Measurements from ENCODE around the gene SAMD14. TPM values are rescaled to one million over a fixed set of nuclear protein-coding genes. Genes with fewer than 3 reads are reported as not detected.

Gene SAMD14
- total RNA-seq, 4 donors from 2014 or later = 0.53 to 2.5 (median 1.0) TPM

DNA sequence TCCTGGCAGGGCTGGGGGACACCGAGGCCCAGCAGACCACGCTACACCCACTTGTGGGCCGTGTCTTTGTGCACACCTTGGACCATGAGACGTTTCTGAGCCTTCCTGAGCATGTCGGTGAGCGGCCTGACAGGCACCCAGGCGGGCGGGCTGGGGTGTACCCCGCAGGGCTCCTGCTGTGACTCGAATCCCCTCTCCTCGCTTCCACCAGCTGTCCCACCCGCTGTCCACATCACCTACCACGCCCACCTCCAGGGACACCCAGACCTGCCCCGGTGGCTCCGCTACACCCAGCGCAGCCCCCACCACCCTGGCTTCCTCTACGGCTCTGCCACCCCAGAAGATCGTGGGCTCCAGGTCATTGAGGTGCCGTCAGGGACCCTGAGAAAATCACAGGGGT is 37.4 kb upstream of the SAMD14 start:
- TF ChIP-seq POLR2A (IDR thresholded peaks at IDR 0.05) = no peak
- TF ChIP-seq, protein P1, sequence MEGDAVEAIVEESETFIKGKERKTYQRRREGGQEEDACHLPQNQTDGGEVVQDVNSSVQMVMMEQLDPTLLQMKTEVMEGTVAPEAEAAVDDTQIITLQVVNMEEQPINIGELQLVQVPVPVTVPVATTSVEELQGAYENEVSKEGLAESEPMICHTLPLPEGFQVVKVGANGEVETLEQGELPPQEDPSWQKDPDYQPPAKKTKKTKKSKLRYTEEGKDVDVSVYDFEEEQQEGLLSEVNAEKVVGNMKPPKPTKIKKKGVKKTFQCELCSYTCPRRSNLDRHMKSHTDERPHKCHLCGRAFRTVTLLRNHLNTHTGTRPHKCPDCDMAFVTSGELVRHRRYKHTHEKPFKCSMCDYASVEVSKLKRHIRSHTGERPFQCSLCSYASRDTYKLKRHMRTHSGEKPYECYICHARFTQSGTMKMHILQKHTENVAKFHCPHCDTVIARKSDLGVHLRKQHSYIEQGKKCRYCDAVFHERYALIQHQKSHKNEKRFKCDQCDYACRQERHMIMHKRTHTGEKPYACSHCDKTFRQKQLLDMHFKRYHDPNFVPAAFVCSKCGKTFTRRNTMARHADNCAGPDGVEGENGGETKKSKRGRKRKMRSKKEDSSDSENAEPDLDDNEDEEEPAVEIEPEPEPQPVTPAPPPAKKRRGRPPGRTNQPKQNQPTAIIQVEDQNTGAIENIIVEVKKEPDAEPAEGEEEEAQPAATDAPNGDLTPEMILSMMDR (IDR thresholded peaks at IDR 0.05) = no peak

GRCh38 chr17:50166518-50167181 is 36.7 kb upstream of the SAMD14 start:
- Histone ChIP-seq H3K4me1 (peaks cover 0 to 12% (median 2%) of the 10 kb centered on the region in 4 donors), H3K9me3 (no peaks in the 10 kb centered on the region), H3K36me3 (no peaks in the 10 kb centered on the region), H3K27ac (peak overlapping the region in 2 of 4 donors; percentile 30 to 77), H3K27me3 (no peaks in the 10 kb centered on the region), H3K4me3 (peak overlapping the region in 1 of 4 donors; percentile 29)
- no peak for TF ChIP-seq POLR2A (IDR thresholded peaks at IDR 0.05)
- TF ChIP-seq, protein P1 (IDR thresholded peaks at IDR 0.05) = no peak
- DNase-seq = no peak

More for the DNA sequence above, 37.4 kb upstream of the SAMD14 start:
- Histone ChIP-seq H3K4me3 (no peak overlapping the region), H3K4me1 (peaks cover 0 to 9% (median 0%) of the 10 kb centered on the region in 4 donors), H3K27ac (no peak overlapping the region), H3K27me3 (no peaks in the 10 kb centered on the region), H3K36me3 (no peaks in the 10 kb centered on the region), H3K9me3 (no peaks in the 10 kb centered on the region)
- DNase-seq = no peak

DNA sequence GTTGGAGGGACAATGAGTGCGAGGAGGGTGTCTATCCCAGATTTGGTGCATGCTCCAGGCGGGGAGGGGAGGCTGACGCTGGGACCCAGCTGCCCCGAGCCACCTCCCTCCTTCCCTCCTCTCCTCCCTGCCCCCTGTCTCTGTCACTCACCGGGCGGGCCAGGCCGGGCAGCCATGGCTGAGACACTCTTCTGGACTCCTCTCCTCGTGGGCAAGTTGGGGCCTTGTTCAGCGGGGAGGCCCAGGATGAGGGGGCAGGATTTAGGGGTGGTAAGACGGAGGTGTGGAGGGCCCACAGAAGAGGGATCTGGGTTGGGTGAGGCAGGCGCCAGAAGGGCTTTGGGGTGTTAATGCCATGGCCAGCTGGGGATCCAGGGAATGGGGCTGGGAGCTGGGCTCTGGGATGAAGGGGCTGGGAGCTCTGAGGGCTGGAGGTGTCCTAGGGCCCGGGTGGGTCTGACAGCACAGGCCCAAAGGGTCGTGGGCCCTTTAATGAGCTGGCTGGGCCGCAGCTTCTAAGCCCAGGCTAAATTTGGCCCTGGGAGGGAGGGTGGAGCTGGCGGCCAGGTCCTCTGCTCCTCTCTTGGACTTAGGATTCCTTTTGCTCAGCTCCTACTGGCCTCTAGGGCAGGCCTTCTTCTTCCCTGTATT is 36.0 kb upstream of the SAMD14 start, which contains the start of gene SGCA:
TSS of gene SGCA (plus strand) at position 139 of the 651 bp plus-strand sequence. CDS start at position 175, 36 bp downstream.
- Histone ChIP-seq H3K27me3 (no peaks in the 10 kb centered on the region), H3K36me3 (no peaks in the 10 kb centered on the region), H3K4me1 (peaks cover 0 to 14% (median 5%) of the 10 kb centered on the region in 4 donors), H3K4me3 (peak within 1 kb of the TSS in 1 of 4 donors; percentile 29), H3K9me3 (no peaks in the 10 kb centered on the region), H3K27ac (peak within 1 kb of the TSS in 2 of 4 donors; percentile 30 to 77)
- TF ChIP-seq, protein P1 (IDR thresholded peaks at IDR 0.05) = no peak
- TF ChIP-seq POLR2A (IDR thresholded peaks at IDR 0.05) = no peak
- DNase-seq = no peak

- Histone ChIP-seq H3K9me3 (no peaks in the 10 kb centered on the region), H3K4me1 (peaks cover 0 to 14% (median 7%) of the 10 kb centered on the region in 4 donors), H3K27me3 (no peaks in the 10 kb centered on the region), H3K27ac (peak overlapping the region in 2 of 4 donors; percentile 30 to 77), H3K36me3 (no peaks in the 10 kb centered on the region), H3K4me3 (peak overlapping the region in 1 of 4 donors; percentile 29)
- TF ChIP-seq POLR2A (IDR thresholded peaks at IDR 0.05) = no peak
- TF ChIP-seq, protein P1 (IDR thresholded peaks at IDR 0.05) = no peak
- DNase-seq = no peak
Measured at GRCh38 chr17:50165466-50165865, 35.5 kb upstream of the SAMD14 start.

- Histone ChIP-seq H3K4me3 (no peak overlapping the region), H3K4me1 (peaks cover 0 to 14% (median 7%) of the 10 kb centered on the region in 4 donors), H3K9me3 (no peaks in the 10 kb centered on the region), H3K36me3 (no peaks in the 10 kb centered on the region), H3K27ac (no peak overlapping the region), H3K27me3 (no peaks in the 10 kb centered on the region)
- TF ChIP-seq POLR2A (IDR thresholded peaks at IDR 0.05) = no peak
- TF ChIP-seq, protein P1 (IDR thresholded peaks at IDR 0.05) = no peak
- no peak for DNase-seq
Measured at GRCh38 chr17:50165066-50165465, 35.1 kb upstream of the SAMD14 start.

All from Peyer's patch (tissue), 4 donors.